ENCODE measurements around the gene MEA1.
"Not testable (repeated sequence)": the region's sequence is repeated elsewhere in the genome, so short reads cannot be mapped to it uniquely, and the experiment has no call there.

Gene MEA1

DNA sequence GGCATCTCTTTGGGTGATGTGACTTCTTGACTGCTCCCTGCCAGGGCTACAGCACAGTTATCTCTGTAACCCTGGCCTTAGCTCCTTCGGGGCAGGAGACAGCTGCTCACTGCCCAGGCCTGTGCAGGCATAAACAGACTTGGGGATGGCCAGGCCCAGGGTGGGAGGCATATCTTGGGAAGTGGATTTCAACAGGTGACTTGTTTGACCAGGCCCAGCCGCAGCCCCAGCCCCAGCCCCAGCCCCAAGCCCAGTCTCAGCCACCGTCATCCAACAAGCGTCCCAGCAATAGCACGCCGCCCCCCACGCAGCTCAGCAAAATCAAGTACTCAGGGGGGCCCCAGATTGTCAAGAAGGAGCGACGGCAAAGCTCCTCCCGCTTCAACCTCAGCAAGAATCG lies 7.5 kb downstream of the MEA1 start:
- no peak for DNase-seq

DNA sequence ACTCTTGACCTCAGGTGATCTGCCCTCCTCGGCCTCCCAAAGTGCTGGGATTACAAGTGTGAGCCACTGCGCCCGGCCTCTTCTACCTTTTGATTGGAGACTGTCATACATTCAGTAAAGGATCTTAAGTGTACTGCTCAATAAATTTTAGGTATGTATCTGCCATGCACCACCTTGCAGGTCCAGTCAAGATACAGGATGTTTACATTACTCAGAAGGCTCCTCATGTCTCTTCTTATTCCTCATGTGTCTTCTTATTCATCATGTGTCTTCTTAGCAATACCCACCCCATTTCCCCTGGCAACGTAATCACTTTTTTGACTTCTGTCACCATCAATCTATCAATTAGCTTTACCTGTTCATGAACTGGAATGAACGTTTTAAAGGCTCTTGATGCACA lies 7.9 kb downstream of the MEA1 start:
- no peak for DNase-seq

DNA sequence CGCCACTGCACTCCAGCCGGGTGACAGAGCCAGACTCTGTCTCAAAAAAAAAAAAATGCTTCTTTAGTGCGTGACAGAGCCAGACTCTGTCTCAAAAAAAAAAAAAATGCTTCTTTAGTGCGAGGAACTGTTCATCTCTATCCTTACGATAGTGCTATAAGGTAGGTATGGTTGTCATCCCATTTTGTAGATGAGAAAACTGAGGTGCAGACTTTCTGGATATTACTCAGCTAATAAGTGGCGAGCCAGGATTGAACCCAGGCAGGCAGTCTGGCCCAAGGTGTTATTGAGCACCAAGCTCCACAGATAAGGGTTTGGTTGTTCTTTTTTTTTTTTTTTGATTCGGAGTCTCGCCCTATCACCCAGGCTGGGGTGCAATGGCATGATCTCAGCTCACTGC lies 11.9 kb downstream of the MEA1 start:
- no peak for DNase-seq

DNA sequence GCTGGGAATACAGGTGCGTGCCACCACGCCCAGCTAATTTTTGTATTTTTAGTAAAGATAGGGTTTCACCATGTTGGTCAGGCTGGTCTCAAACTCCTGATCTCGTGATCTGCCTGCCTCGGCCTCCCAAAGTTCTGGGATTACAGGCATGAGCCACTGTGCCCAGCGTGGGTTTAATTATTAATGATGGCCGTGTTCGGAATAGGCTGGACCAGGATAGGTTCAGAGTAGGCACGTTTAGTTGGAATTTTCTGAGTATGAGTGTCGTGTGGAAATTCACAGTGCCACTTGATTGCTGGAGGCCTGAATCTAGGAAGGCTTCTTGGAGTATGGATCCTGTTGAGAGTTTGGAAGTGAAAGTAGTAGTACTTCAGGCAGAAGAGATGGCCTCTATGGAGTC lies 15.5 kb downstream of the MEA1 start:
- DNase-seq = not testable (repeated sequence)

DNA sequence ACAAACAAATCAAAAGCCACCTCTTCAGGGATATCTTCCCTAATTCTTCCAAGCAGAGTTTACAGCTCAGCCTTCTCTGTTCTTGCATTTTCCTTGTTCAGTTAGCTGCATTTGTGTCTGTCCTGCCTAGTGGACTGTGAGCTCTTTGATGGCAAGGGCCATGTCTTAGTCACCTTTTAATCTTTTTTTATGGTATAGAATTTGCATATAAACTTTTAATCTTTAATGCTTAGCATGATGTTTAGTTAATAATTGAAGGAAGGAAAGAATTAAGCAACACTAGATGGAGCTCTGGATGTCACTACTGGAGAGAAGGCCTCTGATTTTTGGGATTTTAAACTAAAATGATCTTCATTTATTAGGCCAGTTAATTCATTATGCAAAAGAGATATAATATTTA lies 17.2 kb downstream of the MEA1 start:
- DNase-seq = no peak

DNA sequence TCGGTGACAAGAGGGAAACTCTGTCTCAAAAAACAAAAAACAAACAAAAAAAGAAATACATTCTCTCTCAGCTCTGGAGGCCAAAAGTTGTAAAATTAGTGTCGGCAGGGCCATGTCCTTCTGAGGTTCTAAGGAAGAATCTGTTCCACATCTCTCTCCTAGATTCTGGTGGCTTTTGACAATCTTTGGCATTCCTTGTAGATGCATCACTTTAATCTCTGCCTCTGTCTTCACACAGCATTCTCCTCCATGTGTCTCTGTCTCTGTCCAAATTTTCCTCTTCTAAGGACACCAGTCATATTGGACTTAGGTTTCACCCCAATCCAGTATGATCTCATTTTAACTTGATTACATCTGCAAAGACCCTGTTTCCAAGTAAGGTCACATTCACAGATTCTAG lies 20.3 kb downstream of the MEA1 start:
- no peak for DNase-seq

DNA sequence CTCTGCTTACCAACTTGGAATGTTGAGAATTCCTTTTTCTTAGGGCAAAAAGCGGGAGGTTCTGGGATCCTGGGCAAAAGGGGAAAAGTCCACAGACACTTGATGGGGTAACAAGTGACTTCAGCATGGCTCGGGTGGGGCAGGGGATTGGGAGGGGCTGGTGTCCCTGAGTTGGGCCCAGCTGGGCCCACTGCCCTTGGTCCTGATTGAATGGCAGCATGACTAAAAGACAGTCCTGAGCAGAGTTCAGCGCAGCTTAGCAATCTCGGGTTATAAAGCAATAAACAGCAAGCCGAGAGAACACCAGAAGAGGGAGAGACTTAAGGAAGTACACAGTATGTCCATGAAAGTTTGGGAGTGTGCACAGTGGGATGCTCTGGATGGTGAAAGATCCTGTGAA lies 23.8 kb downstream of the MEA1 start:
- DNase-seq = no peak

DNA sequence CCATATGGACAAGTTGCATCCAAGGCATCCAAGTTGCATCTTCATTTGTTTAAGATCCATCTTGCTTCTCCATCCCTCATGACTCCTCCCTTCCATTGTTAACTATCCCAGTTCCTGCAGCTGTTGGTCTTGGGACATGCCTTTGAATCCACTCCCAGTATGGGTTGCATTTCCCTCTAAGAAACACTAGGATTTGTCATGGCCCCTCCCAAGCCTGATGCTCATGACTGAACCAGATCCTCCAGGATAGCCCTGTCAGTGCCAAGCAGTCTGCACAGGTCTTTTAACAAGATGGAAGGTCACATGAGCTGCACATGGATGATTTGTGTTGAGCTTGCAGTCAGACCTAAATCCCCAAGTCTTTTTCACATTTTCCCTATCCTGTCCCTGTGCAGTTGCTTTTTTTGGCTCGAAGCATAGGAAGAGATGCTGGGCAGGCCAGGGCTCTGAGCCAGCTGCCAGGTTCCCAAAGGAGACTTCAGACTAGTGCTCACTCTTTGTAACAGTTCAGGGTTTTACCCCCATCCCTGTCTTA lies 25.2 kb downstream of the MEA1 start:
- no peak for DNase-seq

DNA sequence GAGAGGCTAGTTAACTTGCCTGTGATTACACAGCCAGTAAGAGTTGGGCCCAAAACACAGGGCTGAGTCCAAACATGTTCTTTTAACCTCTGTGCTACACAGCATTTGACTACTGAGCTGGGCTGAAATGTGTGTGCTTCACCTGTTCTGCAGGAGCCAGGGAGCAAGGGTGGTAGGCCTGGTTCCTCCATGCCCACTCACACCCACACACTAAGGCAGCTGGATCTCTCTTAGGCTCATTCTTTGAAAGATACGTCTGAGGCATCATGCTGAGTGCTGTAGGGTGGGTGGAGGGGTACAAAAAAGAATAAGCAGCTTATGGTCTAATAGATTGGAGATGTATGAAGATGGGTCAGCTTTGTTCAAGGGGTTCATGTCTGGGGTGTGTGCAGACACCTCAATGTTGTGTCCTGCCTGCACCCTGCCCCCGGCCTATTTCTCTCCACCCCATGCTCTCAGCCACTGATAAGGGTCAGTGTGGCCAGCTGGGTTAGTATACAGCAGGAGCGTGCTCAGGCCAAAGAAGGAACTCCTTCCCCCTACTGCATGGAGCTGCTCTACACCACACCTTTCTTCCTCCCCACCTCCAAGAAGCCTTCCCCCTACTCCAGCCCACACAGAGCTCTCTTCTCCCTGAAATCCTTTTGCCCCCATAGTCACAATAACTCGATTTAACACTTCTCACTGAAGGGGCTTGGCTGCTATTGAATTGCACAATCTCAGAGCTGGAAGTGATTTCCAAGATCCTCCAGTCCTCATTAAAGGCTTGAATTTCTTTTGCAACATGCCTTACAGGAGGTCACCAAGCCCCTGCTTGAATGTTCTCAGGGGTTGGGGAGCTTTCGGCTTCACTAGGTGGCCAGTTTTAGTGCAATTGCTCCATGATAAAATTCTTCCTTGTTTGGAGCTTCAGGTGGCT lies 26.0 kb downstream of the MEA1 start:
- no peak for DNase-seq

DNA sequence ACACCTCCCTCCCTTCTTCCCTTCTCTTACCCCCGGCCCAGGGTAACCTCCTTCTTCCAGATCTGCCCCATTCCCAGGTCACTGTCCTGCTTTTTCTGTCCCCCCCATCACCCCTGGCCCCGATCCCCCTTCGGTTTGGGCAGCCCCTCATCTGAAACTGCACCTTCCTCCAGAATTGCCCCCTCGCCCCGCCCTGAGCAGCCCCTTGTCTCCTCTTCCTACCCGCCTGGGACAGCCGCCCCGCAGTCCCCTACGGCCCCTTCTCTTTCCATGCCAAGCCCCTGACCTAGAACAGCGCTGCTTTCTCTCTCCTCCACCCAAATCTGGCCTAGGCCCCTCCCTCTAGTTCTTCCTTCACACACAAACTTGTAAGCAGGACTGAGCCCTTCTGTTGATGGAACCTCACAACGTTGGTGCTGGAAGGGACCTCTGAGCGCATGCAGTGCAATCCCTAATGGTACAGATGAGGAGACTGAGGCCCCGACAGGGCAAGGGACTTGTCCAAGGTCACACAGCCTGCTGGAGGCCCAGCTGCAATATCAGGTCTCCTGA lies 28.7 kb downstream of the MEA1 start:
- peak; percentile 53 for DNase-seq

DNA sequence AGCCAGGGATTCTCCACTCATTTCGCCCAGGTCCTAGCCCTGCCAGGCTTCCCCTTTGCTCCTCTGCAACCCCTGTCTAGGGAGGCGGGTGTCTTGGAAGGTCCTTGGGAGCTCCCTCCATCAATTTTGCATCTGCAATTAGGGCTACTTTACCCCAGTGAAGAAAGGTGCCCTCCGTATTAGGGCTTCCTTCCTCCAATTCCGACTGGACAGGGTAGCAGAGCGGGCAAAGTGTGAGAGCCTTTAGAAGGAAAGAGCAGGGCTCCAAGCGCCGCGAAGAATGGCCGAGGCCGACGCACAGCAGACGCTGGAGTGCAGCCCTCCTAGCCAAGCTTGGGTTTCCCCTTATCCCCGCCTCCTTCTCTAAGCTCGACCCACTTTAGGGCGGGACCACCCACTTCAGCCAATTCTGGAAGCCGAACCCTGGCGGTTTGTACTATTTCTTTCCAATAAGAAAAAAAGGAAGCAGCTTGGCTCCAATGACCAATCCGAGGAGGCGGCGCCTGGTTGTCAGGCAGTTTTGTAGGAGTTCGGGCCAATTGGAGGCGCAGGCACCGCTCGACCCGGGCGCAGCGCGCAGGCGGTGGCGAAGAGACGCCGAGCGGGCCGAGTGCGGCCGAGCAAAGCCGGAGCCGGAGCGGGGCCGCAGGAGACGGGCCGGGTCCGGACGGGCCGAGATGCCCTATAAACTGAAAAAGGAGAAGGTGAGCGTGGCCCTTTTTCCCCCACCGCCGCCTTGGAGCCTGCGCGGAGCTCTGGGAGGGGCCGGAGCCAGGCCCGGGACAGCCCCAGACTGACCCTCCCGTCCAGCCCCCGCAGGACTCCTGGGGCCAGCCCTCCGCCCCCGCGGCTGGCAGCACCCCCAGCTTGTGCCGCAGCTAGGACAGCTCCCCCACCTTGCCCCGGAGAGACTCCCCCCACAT lies 29.5 kb downstream of the MEA1 start, which contains the start of gene PPP2R5D:
Gene PPP2R5D (plus strand): TSS at position 570 of the 923 bp plus-strand sequence. CDS start 108 bp downstream, at position 678.
- DNase-seq = peak; percentile 99

DNA sequence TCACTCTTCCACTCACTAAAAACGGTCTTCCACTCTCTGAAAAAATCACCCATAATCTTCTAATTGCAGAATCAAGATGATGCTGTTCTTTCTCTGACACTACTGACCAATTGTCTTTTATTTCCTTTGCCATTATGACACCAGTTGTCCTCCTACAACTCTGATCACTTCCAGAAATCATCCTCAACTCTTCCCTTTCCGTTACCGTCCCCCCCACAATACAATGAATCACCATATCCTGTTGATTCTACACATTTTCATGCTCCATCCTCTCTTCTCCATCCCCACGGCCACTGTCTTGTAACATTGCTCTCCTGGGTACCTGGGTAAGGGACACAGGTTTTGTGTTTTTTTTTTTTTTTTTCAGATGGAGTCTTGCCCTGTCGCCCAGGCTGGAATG lies 31.9 kb downstream of the MEA1 start:
- DNase-seq = no peak

DNA sequence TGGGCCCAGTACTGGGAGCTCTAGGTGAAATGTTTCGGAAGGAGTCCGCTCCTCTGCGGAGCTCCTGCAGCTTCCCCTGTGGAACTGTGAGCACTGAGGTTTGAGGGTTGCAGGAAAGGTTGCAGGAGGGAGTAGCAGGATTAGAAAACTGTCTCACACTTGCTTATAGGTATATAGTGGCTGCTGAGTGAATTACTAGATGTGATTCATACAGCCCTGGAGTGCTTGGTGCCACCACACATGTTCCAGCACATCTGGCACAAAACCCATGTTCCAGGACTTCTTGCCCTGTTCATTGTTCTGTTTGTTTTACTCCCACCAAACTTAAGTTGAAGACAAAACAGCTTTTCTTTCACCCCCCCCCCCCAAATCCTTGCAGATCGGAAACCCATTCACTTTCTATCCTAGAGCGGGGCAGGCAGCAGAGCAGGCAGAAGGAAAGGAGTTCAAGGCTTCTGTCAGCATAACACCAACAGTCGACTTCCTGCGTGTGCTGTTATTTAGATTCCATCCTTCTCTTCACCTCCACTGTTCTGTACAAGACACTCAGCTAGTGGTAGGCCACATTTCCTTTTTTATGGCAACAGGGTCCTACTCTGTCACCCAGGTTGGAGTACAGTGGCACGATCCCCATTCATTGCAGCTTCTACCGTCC lies 34.1 kb downstream of the MEA1 start:
- DNase-seq = no peak

DNA sequence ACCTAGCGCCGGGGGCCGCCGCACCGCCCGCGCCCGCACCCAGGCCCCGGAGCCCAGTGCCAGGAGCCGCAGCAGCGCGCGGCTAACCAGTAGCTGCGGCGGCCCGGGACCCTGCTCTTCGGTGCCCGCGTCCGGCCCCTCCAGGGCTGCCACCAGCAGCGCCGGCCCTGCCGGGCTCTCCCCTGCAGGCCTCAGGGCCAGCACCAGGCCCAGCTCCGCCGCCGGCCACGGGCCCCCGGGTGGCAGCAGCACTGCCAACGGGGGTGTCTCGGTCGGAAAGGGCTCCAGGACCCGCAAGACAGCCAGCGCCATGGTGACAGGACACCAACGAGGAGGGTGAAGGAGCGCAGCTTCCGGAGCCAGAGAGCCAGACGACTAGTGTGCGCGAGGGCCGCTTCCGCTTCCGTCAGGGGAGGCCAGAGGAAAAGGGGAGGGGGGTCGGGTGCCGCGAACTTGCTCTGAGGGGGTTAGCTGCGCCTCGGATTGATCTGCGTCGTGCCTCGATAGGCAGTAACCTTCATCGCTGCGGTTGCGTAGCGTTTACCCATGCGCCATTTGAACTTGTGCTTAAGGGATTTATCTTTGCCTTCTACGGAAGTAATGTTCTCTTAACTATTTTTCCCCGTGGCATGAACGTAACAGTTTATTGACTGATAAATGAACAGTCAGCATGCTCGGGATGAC lies 34.8 kb downstream of the MEA1 start, which contains the start of gene PEX6:
Gene PEX6 (minus strand): TSS at position 343 of the 684 bp plus-strand sequence. CDS start 31 bp downstream, at position 312.
- DNase-seq = peak; percentile 92

DNA sequence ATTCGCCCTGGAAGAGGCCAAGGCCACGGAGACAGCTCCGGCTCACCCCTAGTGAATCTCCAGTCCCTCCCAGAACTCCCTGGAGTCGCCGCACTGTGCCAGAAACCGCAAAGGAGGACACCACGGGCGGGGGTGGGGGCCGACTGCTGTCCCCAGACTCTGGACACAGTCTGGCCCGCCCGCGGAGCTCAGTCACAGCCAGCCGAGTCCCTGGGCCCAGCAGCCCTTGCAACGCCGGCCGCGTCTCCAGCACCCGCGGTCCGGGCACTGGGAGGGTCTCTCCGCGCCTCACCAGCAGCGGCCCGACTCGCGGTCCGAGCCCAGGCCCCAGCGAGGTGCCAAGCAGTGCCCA lies 35.3 kb downstream of the MEA1 start:
- peak; percentile 49 for DNase-seq

DNA sequence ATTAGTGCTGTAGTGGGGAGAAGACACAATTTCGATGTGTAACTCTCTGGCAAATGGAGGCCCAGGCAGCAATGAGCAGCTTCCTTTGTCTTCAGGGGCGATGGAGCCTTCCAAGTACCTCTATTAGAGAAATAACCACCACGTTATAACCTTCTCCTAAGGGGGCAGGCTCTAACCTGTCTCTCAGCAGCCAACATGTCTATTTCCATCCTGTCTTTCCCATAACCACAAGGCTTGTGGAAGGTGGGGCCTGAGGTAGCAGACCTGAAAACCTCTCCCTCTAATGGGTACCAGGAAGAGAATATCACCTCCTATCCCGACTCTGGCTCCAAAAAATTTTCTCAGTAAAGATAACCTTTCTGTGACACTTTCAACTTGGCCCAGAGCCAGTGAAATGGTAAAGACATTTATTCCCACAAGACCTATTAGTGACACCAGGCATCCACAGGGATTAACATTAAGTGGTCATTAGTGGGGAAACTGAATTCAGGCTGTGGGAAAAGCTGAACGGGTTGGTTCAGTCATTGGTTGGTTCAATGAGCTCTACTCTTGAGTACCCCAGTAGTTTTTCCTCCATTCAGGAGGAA lies 38.7 kb downstream of the MEA1 start:
- no peak for DNase-seq

DNA sequence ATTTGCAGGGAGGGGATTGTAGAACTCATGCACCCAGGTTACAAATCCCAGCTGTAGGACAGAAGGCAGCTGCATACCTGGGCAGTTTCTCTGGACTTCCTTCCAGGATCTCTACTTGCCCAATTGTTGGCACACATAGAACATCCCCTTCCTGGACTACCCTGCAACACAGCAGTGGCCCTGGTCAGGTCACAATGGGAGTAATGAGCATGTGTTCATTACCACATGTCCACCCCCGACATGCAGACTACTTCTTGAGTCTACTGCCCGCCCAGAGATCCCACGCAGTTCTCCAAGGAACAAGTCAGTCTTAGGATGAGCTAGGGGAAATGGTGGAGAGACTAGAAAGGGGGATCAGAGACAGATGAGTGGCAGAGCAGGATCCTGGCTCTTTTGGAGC lies 39.8 kb downstream of the MEA1 start:
- DNase-seq = no peak

DNA sequence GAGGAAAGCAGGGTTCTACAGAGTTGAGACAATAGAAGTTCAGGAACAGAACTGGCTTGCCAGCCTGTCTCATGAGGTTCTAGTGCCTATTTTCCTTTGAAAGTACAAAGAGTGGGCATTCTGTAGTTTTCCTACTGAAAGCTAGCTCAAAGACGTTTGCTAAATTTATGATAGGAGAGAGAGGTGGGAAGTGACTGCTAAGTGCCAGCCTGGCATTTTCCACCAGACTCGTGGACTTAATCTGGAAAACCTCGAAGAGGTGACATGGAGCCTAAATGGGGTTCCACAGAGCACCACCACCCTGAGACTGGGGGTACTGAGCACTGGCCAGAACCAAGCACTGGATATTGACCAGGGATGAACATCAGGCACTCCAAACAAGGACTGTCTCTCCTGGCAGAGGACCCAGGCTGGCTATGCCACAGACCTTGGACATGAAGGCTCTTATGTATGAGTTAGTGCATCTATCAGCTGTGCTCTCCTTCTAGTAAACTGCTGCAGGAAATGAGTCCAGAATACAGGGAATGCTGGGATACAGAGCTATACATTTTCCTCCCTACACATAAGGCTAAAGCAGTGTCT lies 41.9 kb downstream of the MEA1 start:
- no peak for DNase-seq

DNA sequence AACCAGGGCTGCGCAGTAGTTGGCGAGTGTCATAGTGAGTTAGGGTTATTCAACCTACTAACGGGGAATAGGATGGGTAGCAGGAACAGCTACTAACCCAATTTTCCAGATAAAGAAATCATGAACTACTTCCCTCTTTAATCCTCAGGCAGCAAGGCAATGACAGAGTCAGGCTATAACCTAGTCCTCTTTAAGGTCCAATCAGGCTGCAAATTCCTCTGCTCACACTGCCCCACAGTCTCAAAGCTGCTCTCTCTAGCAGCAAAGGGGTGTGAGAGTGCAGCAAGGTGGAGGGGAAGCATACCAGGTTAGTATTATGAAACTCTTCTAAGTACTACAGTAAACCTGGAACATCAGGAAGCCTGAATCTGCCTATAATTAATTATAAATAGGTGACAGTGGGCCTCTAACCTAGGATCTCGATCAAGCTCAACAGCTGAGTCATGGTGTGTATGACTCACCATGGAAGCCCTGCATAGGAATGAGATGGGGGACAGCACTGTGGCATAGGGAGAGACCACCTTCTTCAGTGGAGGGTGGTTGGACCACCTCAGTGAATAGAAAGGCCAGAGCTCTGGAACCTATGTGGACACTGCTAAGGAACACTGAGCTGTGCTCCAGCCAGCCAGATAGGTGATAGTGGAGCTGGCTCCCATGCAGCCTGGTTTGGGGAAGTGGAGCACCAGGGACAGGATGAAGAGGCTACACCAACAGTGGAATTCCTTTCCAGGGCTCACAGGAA lies 42.7 kb downstream of the MEA1 start:
- no peak for DNase-seq

DNA sequence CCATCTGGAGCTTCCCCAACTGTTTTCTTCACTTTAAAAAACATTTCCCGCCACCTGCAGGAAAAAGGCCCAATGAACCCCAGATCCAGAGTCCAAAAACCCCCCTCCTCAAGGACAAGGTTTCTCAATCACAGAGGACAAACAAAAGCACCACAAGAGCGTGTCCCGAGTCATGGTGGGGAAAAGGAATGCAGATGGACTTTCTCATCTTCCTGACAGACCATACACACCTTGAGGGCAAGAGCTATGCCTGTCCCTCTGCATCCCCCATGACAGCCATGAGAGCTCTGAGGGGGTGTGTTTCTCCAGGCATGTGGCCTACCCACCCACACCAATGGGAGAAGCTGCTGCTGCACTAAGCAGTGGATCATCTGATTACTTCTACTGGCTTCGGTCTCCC lies 43.8 kb downstream of the MEA1 start:
- DNase-seq = no peak

Data from right hindlimb (tissue), 1 donor.